M059J (cell line): Measurements from ENCODE around the gene CTNNBL1. TPM values are rescaled to one million over a fixed set of nuclear protein-coding genes. Genes with fewer than 3 reads are reported as not detected.

ENCODE experiments used
- DNase-seq: peaks from one replicate; pipeline ENCODE4 v3.0.0-alpha.2; 2012; ENCODE audit warnings: low read depth
- total RNA-seq: library from RNA; depleted of rRNA; stranded (reverse); fragments of >200 nt; shearing (Covaris generic); gene quantifications from 2 replicates; pipeline ENCODE4 v1.2.3, GENCODE V29; 2014

The CTNNBL1 gene
- total RNA-seq, 1 experiment from 2014 or later, result 54.4 TPM

DNA sequence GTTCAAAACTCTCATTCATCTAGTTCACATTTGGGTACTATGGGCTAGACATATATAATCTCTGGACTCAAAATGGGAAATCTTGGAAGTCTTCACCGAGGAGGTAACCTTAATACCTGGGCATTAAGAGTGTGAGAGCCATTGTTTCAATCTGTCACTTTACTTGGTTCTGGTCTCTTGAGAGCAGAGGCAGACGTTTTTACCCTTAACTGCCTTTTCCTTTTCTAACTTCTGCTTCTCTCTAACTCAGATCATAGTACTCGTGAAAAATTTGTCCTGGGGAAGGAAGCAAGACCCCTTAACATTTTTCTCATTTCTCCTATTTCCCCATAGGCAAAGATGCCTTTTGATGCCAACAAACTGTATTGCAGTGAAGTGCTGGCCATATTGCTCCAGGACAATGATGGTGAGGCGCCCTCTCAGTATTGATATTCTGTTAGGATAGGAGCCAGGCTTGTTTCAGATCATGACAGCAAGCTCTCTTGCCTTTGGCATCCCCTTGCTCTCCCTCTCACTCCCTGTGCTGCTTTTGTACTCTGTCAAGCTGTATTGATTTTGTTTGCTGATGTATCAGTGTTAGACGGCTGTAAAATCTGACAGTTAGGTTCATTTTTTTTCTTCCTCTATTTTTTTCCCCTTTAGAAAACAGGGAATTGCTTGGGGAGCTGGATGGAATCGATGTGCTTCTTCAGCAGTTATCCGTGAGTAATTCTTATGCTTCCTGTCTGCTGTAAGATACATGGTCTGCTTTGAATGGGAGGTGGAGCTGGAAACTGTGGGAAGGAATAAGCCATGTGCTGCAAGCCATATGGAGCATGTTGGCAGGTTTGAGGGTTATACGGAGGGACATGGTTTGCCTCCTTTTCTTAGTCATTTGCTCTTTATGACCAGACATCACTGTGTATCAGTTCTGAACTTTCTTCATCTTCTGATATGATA, 83.5 kb downstream of the CTNNBL1 start:
- DNase-seq, result no peak

DNA sequence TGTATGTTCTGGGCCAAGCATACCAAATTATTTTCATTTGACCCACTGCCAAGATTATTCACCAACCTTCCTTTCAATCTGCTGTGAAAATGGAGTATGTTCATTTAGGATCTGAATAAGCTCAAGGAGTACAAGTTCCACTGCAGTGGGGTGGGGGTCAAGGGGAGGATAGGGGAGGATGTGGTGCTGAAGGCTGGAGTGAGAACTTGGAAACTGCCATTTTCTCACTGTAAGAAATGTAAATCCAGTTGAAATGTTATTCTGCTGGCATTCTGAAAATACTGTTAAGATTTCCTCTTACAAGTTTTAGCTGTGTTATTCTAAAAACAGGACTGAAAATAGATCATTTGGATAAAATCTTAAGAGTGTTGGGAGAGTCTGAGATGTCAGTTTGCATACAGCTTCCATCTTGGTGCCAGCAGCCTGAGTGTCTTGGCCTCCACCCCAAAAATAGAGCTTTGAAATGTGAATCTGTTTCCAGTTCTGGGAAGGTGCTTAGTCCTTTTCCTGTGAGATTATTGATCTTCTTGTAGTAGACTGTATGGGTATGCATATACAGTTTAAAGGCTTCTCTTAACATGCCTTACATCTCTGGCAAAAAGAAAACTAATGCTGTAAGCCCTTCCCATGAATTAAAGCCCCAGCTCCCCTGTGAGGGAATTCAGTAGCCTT, 84.3 kb downstream of the CTNNBL1 start:
- DNase-seq, result no peak

- no peak for DNase-seq
These were observed 87.8 kb downstream of the CTNNBL1 start for GRCh38 chr20:37781626-37782025.

- DNase-seq, result no peak
These were observed 92.2 kb downstream of the CTNNBL1 start for GRCh38 chr20:37786043-37786442.

GRCh38 chr20:37789408-37789807, 95.6 kb downstream of the CTNNBL1 start:
- DNase-seq, result no peak

DNA sequence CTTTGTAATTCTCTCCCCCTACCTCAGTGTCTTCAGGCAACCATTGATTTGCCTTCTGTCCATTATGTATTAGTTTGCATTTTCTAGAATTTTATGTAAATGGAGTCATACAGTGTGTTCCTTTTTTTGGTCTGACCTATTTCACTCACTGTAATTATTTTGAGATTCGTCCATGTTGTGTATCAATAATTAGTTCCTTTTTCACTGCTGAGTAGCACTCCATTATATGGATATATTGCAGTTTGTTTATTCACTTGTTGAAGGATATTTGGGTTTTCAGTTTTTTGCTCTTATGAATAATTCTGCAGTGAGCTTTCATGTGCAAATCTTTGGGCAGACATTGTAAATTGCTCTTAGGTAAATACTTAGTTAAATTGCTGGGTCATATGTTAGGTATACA, 97.1 kb downstream of the CTNNBL1 start:
- no peak for DNase-seq

GRCh38 chr20:37796121-37796520, 102.3 kb downstream of the CTNNBL1 start:
- DNase-seq, result no peak

GRCh38 chr20:37796733-37797132, 102.9 kb downstream of the CTNNBL1 start:
- DNase-seq, result no peak

DNA sequence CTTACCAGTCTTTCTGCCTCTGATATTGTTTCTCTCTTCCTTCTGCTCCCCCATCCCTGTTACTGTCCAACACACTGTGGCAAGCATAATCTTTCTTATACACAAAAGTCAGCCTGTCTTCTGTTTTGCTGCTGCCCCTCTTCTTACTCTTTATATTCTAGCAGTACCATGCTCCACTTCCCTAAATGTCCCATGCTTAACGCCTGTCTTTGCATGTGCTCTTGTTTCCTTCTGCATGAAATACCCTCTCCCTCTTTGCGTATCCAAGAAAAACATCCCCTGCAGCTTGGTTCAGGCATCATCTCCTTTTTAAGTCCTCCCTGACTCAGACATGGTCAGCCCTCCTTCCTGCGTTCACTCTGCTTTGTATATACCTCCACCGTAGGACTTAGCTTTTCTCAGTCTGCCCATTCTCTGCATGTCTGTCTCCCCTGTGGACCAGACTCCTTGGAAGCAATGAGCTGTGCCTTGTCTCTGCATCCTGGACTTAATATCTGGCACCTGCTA, 103.9 kb downstream of the CTNNBL1 start:
- DNase-seq, result no peak

DNA sequence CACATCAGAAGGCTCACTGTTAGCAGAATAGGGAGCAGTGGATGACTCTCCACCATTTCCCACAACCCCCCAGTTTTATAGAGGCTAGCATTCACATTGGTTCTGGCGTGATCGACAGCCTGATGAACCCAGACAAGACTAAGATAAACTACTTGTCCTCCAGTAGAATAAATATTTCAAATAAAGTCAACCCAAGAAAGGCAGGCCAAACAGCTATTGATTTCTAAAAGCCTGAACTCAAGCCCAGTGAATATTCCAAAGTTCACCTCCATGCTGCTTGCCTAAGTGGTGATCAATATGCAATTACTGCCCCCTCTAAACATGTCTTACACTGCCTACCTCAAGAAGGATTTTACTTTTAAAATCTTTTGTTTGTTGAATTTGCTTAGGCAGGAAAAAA, 104.5 kb downstream of the CTNNBL1 start:
- DNase-seq, result no peak

DNA sequence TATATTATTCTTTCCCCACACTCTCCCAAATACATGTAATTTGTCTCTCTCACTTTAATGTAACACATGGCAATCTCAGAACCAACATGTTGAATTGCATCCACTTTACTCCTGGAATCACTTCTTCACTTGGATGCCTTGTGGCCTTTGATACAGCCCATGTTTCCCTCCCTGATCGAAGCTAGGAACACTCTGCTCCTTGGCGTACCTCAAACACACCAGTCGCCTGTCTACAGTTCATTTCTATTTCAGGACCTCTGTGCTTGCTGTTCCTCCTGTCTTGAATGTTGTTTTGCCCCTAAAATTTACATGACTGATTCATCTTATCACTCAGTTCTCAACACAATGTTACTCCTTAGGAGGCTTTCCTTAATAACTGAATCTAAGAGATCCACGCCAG, 106.8 kb downstream of the CTNNBL1 start:
- no peak for DNase-seq

GRCh38 chr20:37801921-37802320, 108.1 kb downstream of the CTNNBL1 start:
- DNase-seq, result no peak

- DNase-seq, result no peak
These were observed 109.8 kb downstream of the CTNNBL1 start for GRCh38 chr20:37803438-37804307.

GRCh38 chr20:37804584-37805566, 111.0 kb downstream of the CTNNBL1 start:
- peak; percentile 18 for DNase-seq

DNA sequence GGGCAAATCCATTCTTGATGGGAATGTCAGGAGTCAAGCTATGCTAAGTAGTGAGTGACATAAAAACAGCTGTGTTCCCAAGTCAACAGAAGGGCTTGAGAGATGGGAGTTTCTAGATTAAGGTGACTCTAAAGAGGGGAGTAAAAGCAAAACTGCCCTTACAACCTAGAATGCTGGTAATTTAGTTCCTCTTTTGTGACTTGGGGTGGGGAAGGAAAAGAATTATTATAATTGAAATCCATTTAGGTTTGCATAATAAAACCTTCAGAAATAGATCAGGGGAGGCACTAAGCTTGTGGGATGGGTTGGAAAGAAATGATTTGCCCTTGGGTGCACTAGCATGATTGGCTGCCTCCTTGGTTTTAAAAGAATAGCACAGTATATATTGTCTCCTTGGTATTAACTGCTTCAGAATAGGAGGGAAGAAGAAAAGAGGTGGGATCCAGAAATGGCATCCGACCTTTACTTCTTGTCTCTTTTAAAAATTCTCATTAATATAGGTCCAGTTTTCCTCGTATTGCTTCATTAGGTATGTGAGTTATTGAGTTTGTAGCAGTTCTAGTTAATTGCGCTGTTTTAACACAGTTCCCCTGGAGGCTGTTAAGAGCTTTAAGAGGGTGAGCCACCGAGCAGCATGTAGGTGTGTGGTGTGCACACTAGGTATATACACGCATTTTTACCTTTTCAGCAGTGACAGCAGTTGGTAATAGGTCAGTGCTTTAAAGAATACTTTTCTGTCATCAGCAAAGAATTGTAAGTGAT, 113.8 kb downstream of the CTNNBL1 start:
- DNase-seq, result no peak

GRCh38 chr20:37808233-37809070, 114.6 kb downstream of the CTNNBL1 start:
- no peak for DNase-seq

GRCh38 chr20:37810027-37810426, 116.2 kb downstream of the CTNNBL1 start:
- DNase-seq, result no peak

- DNase-seq, result no peak
These were observed 122.2 kb downstream of the CTNNBL1 start for GRCh38 chr20:37816003-37816402.

DNA sequence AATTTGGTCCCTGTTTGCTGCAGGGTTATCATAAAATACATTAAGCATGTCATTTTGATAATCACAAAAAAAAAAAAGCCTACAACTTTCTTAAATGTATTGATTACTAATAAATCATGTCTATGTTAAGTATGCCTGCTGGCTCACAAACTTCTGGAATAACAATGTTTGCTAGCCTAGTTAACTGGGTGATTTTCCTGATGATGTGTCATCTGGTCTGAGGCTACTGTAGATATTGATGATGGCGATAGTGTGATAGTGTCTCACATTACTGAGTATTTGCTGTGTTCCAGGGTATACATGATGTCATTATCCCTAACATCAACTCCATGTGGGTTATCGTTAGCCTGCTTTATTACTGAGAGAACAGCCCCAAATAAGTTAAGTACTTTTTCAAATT, 122.9 kb downstream of the CTNNBL1 start:
- peak; percentile 3 for DNase-seq
